ENCODE data around the gene JMJD8. TPM values are rescaled to one million over a fixed set of nuclear protein-coding genes. Genes with fewer than 3 reads are reported as not detected.
A peak's percentile ranks its signal among the peaks of the same experiment; 100 is the strongest.

The JMJD8 gene
- total RNA-seq, 1 experiment from 2014 or later, result 81.3 TPM

DNA sequence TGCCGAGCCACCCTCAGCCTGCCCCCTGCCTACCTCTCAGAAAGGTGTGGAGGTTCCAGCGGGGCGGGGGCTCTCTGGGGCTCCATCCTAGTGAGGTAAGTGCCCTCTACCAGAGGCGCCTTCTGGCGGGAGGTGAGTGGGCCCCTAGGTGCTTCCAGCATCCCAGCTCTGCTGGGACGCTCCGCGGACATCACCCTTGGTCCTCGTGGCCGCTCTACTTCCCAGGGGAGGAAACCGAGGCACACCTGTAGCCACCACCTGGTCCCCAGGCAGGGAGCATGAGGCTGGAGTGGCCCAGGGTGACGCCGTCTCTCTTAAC lies 41.1 kb downstream of the JMJD8 start:
- no peaks in the 10 kb centered on the region for H3F3A ChIP-seq (ENCODE audit: low read length, unreplicated experiment)
- DNase-seq (no peak), ATAC-seq (no peak)
- peak overlapping the region; percentile 93 for H3K4me2 ChIP-seq (ENCODE audit: low read length)
- no peaks in the 10 kb centered on the region for H3K36me3 ChIP-seq (ENCODE audit: low read depth, low read length)
- no peaks in the 10 kb centered on the region for H3K9me2 ChIP-seq (replicated peaks; ENCODE audit: low read length)
- TF ChIP-seq EZH2 (IDR thresholded peaks at IDR 0.05; ENCODE audit: low read length, unreplicated experiment), result no peak
- TF ChIP-seq, protein P1, sequence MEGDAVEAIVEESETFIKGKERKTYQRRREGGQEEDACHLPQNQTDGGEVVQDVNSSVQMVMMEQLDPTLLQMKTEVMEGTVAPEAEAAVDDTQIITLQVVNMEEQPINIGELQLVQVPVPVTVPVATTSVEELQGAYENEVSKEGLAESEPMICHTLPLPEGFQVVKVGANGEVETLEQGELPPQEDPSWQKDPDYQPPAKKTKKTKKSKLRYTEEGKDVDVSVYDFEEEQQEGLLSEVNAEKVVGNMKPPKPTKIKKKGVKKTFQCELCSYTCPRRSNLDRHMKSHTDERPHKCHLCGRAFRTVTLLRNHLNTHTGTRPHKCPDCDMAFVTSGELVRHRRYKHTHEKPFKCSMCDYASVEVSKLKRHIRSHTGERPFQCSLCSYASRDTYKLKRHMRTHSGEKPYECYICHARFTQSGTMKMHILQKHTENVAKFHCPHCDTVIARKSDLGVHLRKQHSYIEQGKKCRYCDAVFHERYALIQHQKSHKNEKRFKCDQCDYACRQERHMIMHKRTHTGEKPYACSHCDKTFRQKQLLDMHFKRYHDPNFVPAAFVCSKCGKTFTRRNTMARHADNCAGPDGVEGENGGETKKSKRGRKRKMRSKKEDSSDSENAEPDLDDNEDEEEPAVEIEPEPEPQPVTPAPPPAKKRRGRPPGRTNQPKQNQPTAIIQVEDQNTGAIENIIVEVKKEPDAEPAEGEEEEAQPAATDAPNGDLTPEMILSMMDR (conservative IDR thresholded peaks at IDR 0.05; ENCODE audit: low read depth, low read length), result no peak
- TF ChIP-seq EZH2phosphoT487 (IDR thresholded peaks at IDR 0.05; ENCODE audit: borderline replicate concordance, low read length), result no peak
- H3K9ac ChIP-seq (ENCODE audit: low read length), result peak overlapping the region; percentile 67
- no peak overlapping the region for H2AFZ ChIP-seq (ENCODE audit: low read length)
- no peak overlapping the region for H3K27ac ChIP-seq (ENCODE audit: low read length)
- no peaks in the 10 kb centered on the region for H3K27me3 ChIP-seq (ENCODE audit: low read length)
- H3K4me3 ChIP-seq (ENCODE audit: low read length), result peak overlapping the region; percentile 81
- H3K9me3 ChIP-seq (ENCODE audit: low read length), result no peaks in the 10 kb centered on the region
- peaks cover 31% of the 10 kb centered on the region for H3K4me1 ChIP-seq (ENCODE audit: insufficient read depth, low read length)
- POLR2A ChIA-PET (ENCODE audit: unreplicated experiment), result no interaction called here
- no peaks in the 10 kb centered on the region for H4K20me1 ChIP-seq (ENCODE audit: low read length)
- peaks cover 42% of the 10 kb centered on the region for H3K79me2 ChIP-seq (ENCODE audit: low read length)
- CTCF ChIA-PET, result interaction anchor here (0.6 kb wide), 1 partner anchor 8 kb away, joined by 3 read pairs; no protein-coding TSS in a partner anchor
- TSS peak; percentile 33 for BruUV-seq (replicated peaks)
- intact Hi-C loops (cut with micrococcal nuclease), result no loop called here

DNA sequence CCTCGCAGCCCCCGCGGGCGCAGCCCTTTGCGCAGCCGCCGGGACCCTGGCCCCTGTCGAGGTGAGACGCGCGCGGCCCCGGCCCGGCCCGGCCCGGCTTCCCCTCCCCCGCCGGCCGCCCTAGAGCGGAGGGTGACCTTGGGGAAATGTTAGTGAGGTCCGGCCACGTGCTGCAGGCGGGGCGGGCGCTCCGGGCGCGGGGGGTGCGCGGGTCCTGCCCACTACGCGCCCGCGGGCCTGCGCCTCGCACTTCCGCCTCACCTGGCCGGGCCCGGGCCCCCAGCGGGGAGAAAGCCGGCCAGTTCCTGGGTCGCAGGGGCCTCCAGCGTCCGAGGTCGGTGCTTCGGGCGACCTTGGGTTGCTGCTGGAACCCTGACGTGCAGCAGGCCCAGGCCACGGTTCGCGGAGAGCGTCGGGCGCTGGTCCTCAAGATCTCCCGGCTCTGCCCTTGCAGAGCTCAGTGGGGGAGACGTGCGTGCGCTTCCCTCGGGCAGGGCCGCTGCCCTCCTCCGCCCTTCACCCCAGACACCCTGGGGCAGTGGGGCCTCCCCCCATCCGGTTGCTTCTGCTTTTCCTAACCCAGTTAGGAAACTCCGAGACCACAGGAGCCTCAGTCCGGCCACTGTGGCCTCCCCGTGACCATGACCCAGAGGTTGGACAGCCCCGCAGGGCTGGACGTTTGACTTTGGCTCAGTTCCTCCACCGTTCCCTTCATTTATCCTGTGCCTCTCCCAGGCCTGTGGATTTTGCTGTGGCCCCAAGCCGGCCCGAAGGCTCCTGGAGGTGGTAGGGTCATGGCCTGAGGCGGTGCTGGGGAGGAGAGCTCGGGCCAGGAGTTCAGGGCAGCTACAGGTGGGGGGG lies 41.7 kb downstream of the JMJD8 start:
- Histone ChIP-seq H3K79me2 (ENCODE audit: low read length) (peaks cover 42% of the 10 kb centered on the region), H3F3A (ENCODE audit: low read length, unreplicated experiment) (no peaks in the 10 kb centered on the region), H3K9me3 (ENCODE audit: low read length) (no peaks in the 10 kb centered on the region), H4K20me1 (ENCODE audit: low read length) (no peaks in the 10 kb centered on the region), H2AFZ (ENCODE audit: low read length) (peak overlapping the region; percentile 74; the same call in 1 of the 2 replicates), H3K27me3 (ENCODE audit: low read length) (no peaks in the 10 kb centered on the region), H3K36me3 (ENCODE audit: low read depth, low read length) (no peaks in the 10 kb centered on the region), H3K9ac (ENCODE audit: low read length) (peak overlapping the region; percentile 67), H3K27ac (ENCODE audit: low read length) (peak overlapping the region; percentile 29), H3K9me2 (replicated peaks; ENCODE audit: low read length) (no peaks in the 10 kb centered on the region), H3K4me2 (ENCODE audit: low read length) (peak overlapping the region; percentile 93), H3K4me1 (ENCODE audit: insufficient read depth, low read length) (peaks cover 32% of the 10 kb centered on the region), H3K4me3 (ENCODE audit: low read length) (peak overlapping the region; percentile 81)
- no peak for TF ChIP-seq EZH2phosphoT487 (IDR thresholded peaks at IDR 0.05; ENCODE audit: borderline replicate concordance, low read length)
- TF ChIP-seq, protein P1 (conservative IDR thresholded peaks at IDR 0.05; ENCODE audit: low read depth, low read length), result no peak
- TF ChIP-seq EZH2 (IDR thresholded peaks at IDR 0.05; ENCODE audit: low read length, unreplicated experiment), result no peak
- no TSS peak for BruUV-seq (replicated peaks)
- ChIA-PET POLR2A (ENCODE audit: unreplicated experiment) (no interaction called here), CTCF (interaction anchor here (0.6 kb wide), 1 partner anchor 8 kb away, joined by 3 read pairs; no protein-coding TSS in a partner anchor)
- intact Hi-C loops (cut with micrococcal nuclease), result no loop called here
- peak; percentile 26 for DNase-seq
- peak; percentile 30 for ATAC-seq

Data from PC-3 (cell line).